B cell (primary cell): ENCODE measurements around the gene USP50. TPM values are rescaled to one million over a fixed set of nuclear protein-coding genes. Genes with fewer than 3 reads are reported as not detected.
"Not testable (repeated sequence)": the region's sequence is repeated elsewhere in the genome, so short reads cannot be mapped to it uniquely, and the experiment has no call there.

ENCODE experiments used
- ATAC-seq: fragments of 200-7000 bp; cut with Tn5 transposase; one replicate; pipeline ENCODE4 v1.10.0; 2021; ENCODE audit warnings: low read depth, mild to moderate bottlenecking, moderate number of reproducible peaks, moderate library complexity
- CTCF ChIA-PET: fragments of 350-600 bp; sonication (Branson Sonifier 250); formaldehyde crosslinking; loops from one replicate; lab custom pipeline; 2021; ENCODE audit warnings: antibody characterized with exemption, inconsistent platforms; lab: Charles Lee
- POLR2A ChIA-PET: fragments of 350-600 bp; sonication (Branson Sonifier 250); formaldehyde crosslinking; loops from one replicate; lab custom pipeline; 2021; ENCODE audit warnings: antibody characterized with exemption; lab: Charles Lee
- DNase-seq: peaks from one replicate; pipeline ENCODE4 v3.0.0; 2013
- H2AFZ ChIP-seq: 2 replicates; pipeline ENCODE4 v1.6.1; 2012; ENCODE audit warnings: mild to moderate bottlenecking, low read depth, low read length; ENCODE audit not compliant: insufficient read depth, poor library complexity, severe bottlenecking
- H3K27ac ChIP-seq, 2 donors: 1 replicate in 1 of 2; 2 replicates in 1 of 2; pipeline ENCODE4 v1.5.1; 2012 to 2013; ENCODE audit warnings: low read length in 2 of 2, mild to moderate bottlenecking in 2 of 2, moderate library complexity in 1 of 2
- H3K27me3 ChIP-seq, 4 experiments: fragments of 200-600 bp in 1 of 4; sonication (generic) in 1 of 4; replicated peaks in 1 of 4; 1 replicate in 2 of 4; 2 replicates in 2 of 4; pipeline versions ENCODE4 v1.6.1 to v1.7.0; 2013 to 2016; ENCODE audit warnings: low read length in 3 of 4, mild to moderate bottlenecking in 2 of 4, mixed read lengths in 1 of 4, moderate library complexity in 1 of 4; ENCODE audit not compliant: insufficient read depth in 4 of 4, control insufficient read depth in 3 of 4; ENCODE audit errors: control extremely low read depth in 1 of 4
- H3K36me3 ChIP-seq, 2 experiments: replicated peaks in 1 of 2; 1 replicate in 1 of 2; 2 replicates in 1 of 2; pipeline versions ENCODE4 v1.6.1 to v1.7.1; 2013; ENCODE audit warnings: low read length in 1 of 2; ENCODE audit not compliant: insufficient read depth in 2 of 2, control insufficient read depth in 1 of 2; ENCODE audit errors: control extremely low read depth in 1 of 2, extremely low read depth in 1 of 2
- H3K4me1 ChIP-seq, 2 donors: fragments of 200-600 bp in 1 of 2; sonication (generic) in 1 of 2; 1 replicate in 1 of 2; 2 replicates in 1 of 2; pipeline versions ENCODE4 v1.5.1 to v1.6.1; 2013 to 2017; ENCODE audit warnings: low read length in 2 of 2; ENCODE audit not compliant: control insufficient read depth in 2 of 2, insufficient read depth in 2 of 2
- H3K4me2 ChIP-seq: replicated peaks from 2 replicates; pipeline ENCODE3; 2012; ENCODE audit warnings: mild to moderate bottlenecking, low read depth, low read length; ENCODE audit not compliant: poor library complexity, severe bottlenecking
- H3K4me3 ChIP-seq, 5 experiments: fragments of 200-600 bp in 1 of 5; sonication (generic) in 1 of 5; 1 replicate in 3 of 5; 2 replicates in 2 of 5; pipeline versions ENCODE4 v1.5.1 to v1.7.0; 2011 to 2016; ENCODE audit warnings: low read length in 4 of 5, mild to moderate bottlenecking in 4 of 5, low read depth in 2 of 5, control low read depth in 1 of 5, moderate library complexity in 1 of 5; ENCODE audit not compliant: insufficient read depth in 1 of 5; ENCODE audit errors: control extremely low read depth in 1 of 5, extremely low read depth in 1 of 5
- H3K79me2 ChIP-seq: fragments of 200-600 bp; sonication (generic); one replicate; pipeline ENCODE4 v1.6.0; 2016; ENCODE audit warnings: low read length; ENCODE audit not compliant: control insufficient read depth, insufficient read depth
- H3K9ac ChIP-seq: fragments of 200-600 bp; sonication (generic); 2 replicates; pipeline ENCODE4 v1.6.1; 2017; ENCODE audit warnings: mild to moderate bottlenecking, low read length, moderate library complexity
- H3K9me3 ChIP-seq, 3 donors: one replicate each; pipeline versions ENCODE4 v1.6.1 to v1.7.1; 2013; ENCODE audit warnings: low read length in 2 of 3; ENCODE audit not compliant: control insufficient read depth in 2 of 3, insufficient read depth in 1 of 3; ENCODE audit errors: control extremely low read depth in 1 of 3
- H4K20me1 ChIP-seq: 2 replicates; pipeline ENCODE4 v1.6.0; 2012; ENCODE audit warnings: mild to moderate bottlenecking, low read length; ENCODE audit not compliant: insufficient read depth, control insufficient read depth, poor library complexity, severe bottlenecking
- H3K27ac Mint-ChIP-seq: one replicate; pipeline ENCODE4 v1.8.0; 2021; ENCODE audit warnings: mixed read lengths
- H3K27me3 Mint-ChIP-seq: one replicate; pipeline ENCODE4 v1.8.0; 2021; ENCODE audit warnings: mixed read lengths
- H3K4me1 Mint-ChIP-seq: one replicate; pipeline ENCODE4 v1.8.0; 2021; ENCODE audit warnings: mixed read lengths
- H3K4me3 Mint-ChIP-seq: one replicate; pipeline ENCODE4 v1.8.0; 2021; ENCODE audit warnings: mixed read lengths
- H3K9me3 Mint-ChIP-seq: one replicate; pipeline ENCODE4 v1.8.0; 2022; ENCODE audit warnings: mixed read lengths; ENCODE audit not compliant: insufficient read depth
- CTCF ChIP-seq: fragments of 200-600 bp; IDR thresholded peaks from one replicate; pipeline ENCODE4 v1.8.0; 2022; ENCODE audit warnings: antibody characterized with exemption, mild to moderate bottlenecking
- EZH2 ChIP-seq: IDR thresholded peaks from 2 replicates; pipeline ENCODE4 v1.6.1; 2012; ENCODE audit warnings: borderline replicate concordance, low read depth, mild to moderate bottlenecking, moderate library complexity, low read length; ENCODE audit not compliant: insufficient read depth, poor library complexity, severe bottlenecking
- WGBS: methylation state at CpG from one replicate; pipeline ENCODE4 v1.1.5; 2013; ENCODE audit warnings: missing lambda C conversion rate; ENCODE audit not compliant: insufficient coverage; 5-methylcytosine and 5-hydroxymethylcytosine counted together
- intact Hi-C: fragments of 100-400 bp; cut with micrococcal nuclease; formaldehyde crosslinking; loops from one replicate; pipeline ENCODE4 v1.10.0; 2022
- polyA plus RNA-seq: library from polyadenylated mRNA; depleted of rRNA; stranded (reverse); fragments of >200 nt; gene quantifications from 2 replicates; pipeline ENCODE4 v1.2.3, GENCODE V29; 2012
- total RNA-seq, 2 donors: library from RNA; stranded (reverse); fragments of 120-200 nt in 1 of 2; gene quantifications; 1 replicate in 1 of 2; 2 replicates in 1 of 2; pipeline versions ENCODE4 v1.2.3 to v1.2.4, GENCODE V29; 2013 to 2022

Gene USP50
- total and polyA plus RNA-seq, 2 donors (not counting 1 experiment from before 2014, with no cell fraction given) = 0.34 TPM; not detected in 1

GRCh38 chr15:50577492-50577891 lies 31.0 kb upstream of the USP50 start:
- no peaks in the 10 kb centered on the region for H3K4me1 Mint-ChIP-seq
- WGBS = no CpG with 5 or more reads among the region's 2 CpGs
- Histone ChIP-seq H3K27ac (no peak overlapping the region), H3K79me2 (no peaks in the 10 kb centered on the region), H2AFZ (no peak overlapping the region), H3K27me3 (no peaks in the 10 kb centered on the region), H3K4me2 (no peak overlapping the region), H3K36me3 (peaks cover 8 to 43% of the 10 kb centered on the region in 2 experiments), H4K20me1 (no peaks in the 10 kb centered on the region), H3K9ac (no peak overlapping the region), H3K4me1 (no peaks in the 10 kb centered on the region), H3K9me3 (no peaks in the 10 kb centered on the region), H3K4me3 (no peak overlapping the region)
- DNase-seq (no peak), ATAC-seq (no peak)
- H3K9me3 Mint-ChIP-seq = no peaks in the 10 kb centered on the region
- CTCF ChIA-PET = no interaction called here
- no peak for TF ChIP-seq EZH2
- TF ChIP-seq CTCF = no peak
- H3K27me3 Mint-ChIP-seq = no peaks in the 10 kb centered on the region
- POLR2A ChIA-PET = no interaction called here
- no peak overlapping the region for H3K4me3 Mint-ChIP-seq
- intact Hi-C loops = loop anchor here (10.0 kb wide), 1 partner anchor 57 kb away; no protein-coding TSS in a partner anchor
- H3K27ac Mint-ChIP-seq = no peak overlapping the region

- no peak overlapping the region for H3K27ac ChIP-seq
- peaks cover 9 to 49% of the 10 kb centered on the region in 2 experiments for H3K36me3 ChIP-seq
- POLR2A ChIA-PET = no interaction called here
- no peak for ATAC-seq
- H3K27ac Mint-ChIP-seq = no peak overlapping the region
- no peak overlapping the region for H2AFZ ChIP-seq
- H3K9me3 ChIP-seq = no peaks in the 10 kb centered on the region
- H3K27me3 ChIP-seq = no peaks in the 10 kb centered on the region
- no peaks in the 10 kb centered on the region for H3K4me1 Mint-ChIP-seq
- no peak overlapping the region for H3K4me3 Mint-ChIP-seq
- no CpG with 5 or more reads among the region's 1 CpG for WGBS
- no peaks in the 10 kb centered on the region for H3K79me2 ChIP-seq
- no peaks in the 10 kb centered on the region for H3K9me3 Mint-ChIP-seq
- H3K27me3 Mint-ChIP-seq = no peaks in the 10 kb centered on the region
- no peak for DNase-seq
- H3K4me3 ChIP-seq = no peak overlapping the region
- no peaks in the 10 kb centered on the region for H3K4me1 ChIP-seq
- TF ChIP-seq CTCF (no peak), EZH2 (no peak)
- intact Hi-C loops = loop anchor here (10.0 kb wide), 1 partner anchor 59 kb away; no protein-coding TSS in a partner anchor
- no peak overlapping the region for H3K4me2 ChIP-seq
- no peaks in the 10 kb centered on the region for H4K20me1 ChIP-seq
- CTCF ChIA-PET = no interaction called here
- H3K9ac ChIP-seq = no peak overlapping the region
Observed at GRCh38 chr15:50576166-50576565, 29.7 kb upstream of the USP50 start.

- CTCF ChIA-PET, H3K4me1 ChIP-seq, H3K4me3 ChIP-seq, H3K9me3 ChIP-seq, H4K20me1 ChIP-seq, H3K9me3 Mint-ChIP-seq, H3K27ac Mint-ChIP-seq, POLR2A ChIA-PET, H3K4me3 Mint-ChIP-seq, H3K9ac ChIP-seq, H3K4me1 Mint-ChIP-seq, ATAC-seq, H2AFZ ChIP-seq, DNase-seq, H3K27me3 Mint-ChIP-seq, H3K27ac ChIP-seq, H3K4me2 ChIP-seq, H3K79me2 ChIP-seq, H3K27me3 ChIP-seq: not testable (repeated sequence)
- H3K36me3 ChIP-seq = peaks cover 14 to 57% of the 10 kb centered on the region in 2 experiments
- intact Hi-C loops = loop anchor here (10.0 kb wide), 1 partner anchor 61 kb away; no protein-coding TSS in a partner anchor
- no CpG with 5 or more reads among the region's 5 CpGs for WGBS
Observed at GRCh38 chr15:50573842-50574241, 27.4 kb upstream of the USP50 start.
